OCI-LY1 (cell line): ENCODE results near the gene FBLN2.

Source experiments
- H2AFZ ChIP-seq: fragments of 200-600 bp; sonication (generic), shearing (Covaris generic); 2 replicates; pipeline ENCODE4 v1.6.0; 2014; ENCODE audit warnings: antibody characterized with exemption, mild to moderate bottlenecking, low read length
- H3F3A ChIP-seq: fragments of 200-600 bp; sonication (generic), shearing (Covaris generic); 2 replicates; pipeline ENCODE4 v1.6.0; 2014; ENCODE audit warnings: mild to moderate bottlenecking, antibody characterized with exemption, low read length, moderate library complexity; ENCODE audit not compliant: insufficient read depth
- H3K27ac ChIP-seq: fragments of 200-600 bp; sonication (generic); 2 replicates; pipeline ENCODE4 v1.5.1; 2014; ENCODE audit warnings: low read length, mixed run types, mild to moderate bottlenecking, low read depth; ENCODE audit not compliant: poor library complexity, severe bottlenecking
- H3K27me3 ChIP-seq: fragments of 200-600 bp; sonication (generic); 2 replicates; pipeline ENCODE4 v1.6.0; 2014; ENCODE audit warnings: antibody characterized with exemption, mild to moderate bottlenecking, low read length, moderate library complexity; ENCODE audit not compliant: insufficient read depth
- H3K36me3 ChIP-seq: fragments of 200-600 bp; sonication (generic); 2 replicates; pipeline ENCODE4 v1.6.1; 2014; ENCODE audit warnings: mild to moderate bottlenecking, antibody characterized with exemption, low read length, moderate library complexity, mixed read lengths; ENCODE audit not compliant: insufficient read depth
- H3K4me1 ChIP-seq: fragments of 200-600 bp; sonication (generic); 2 replicates; pipeline ENCODE4 v1.5.1; 2014; ENCODE audit warnings: mild to moderate bottlenecking, low read length, moderate library complexity; ENCODE audit not compliant: insufficient read depth, severe bottlenecking
- H3K4me2 ChIP-seq: fragments of 200-600 bp; sonication (generic), shearing (Covaris generic); 2 replicates; pipeline ENCODE4 v1.6.1; 2014; ENCODE audit warnings: low read length
- H3K4me3 ChIP-seq: fragments of 200-600 bp; sonication (generic); 2 replicates; pipeline ENCODE4 v1.5.1; 2014; ENCODE audit warnings: low read length, low read depth, mild to moderate bottlenecking, mixed read lengths; ENCODE audit not compliant: poor library complexity, severe bottlenecking
- H3K79me2 ChIP-seq: fragments of 200-600 bp; shearing (Covaris generic); 2 replicates; pipeline ENCODE4 v1.6.1; 2016; ENCODE audit warnings: mixed run types, low read length, mixed read lengths; ENCODE audit not compliant: insufficient read depth
- H3K9ac ChIP-seq: fragments of 200-600 bp; sonication (generic), shearing (Covaris generic); 2 replicates; pipeline ENCODE4 v1.6.1; 2014; ENCODE audit warnings: mild to moderate bottlenecking, low read length, mixed read lengths
- H3K9me2 ChIP-seq: fragments of 200-600 bp; sonication (generic), shearing (Covaris generic); 2 replicates; pipeline ENCODE4 v1.6.1; 2014; ENCODE audit warnings: low read depth, mild to moderate bottlenecking, low read length, mixed read lengths
- H3K9me3 ChIP-seq: fragments of 200-600 bp; shearing (Covaris generic); 2 replicates; pipeline ENCODE4 v1.6.1; 2014; ENCODE audit warnings: low read length, mixed read lengths
- H4K20me1 ChIP-seq: fragments of 200-600 bp; sonication (generic), shearing (Covaris generic); 2 replicates; pipeline ENCODE4 v1.6.0; 2016; ENCODE audit warnings: mild to moderate bottlenecking, low read length; ENCODE audit not compliant: insufficient read depth
- CTCF ChIP-seq: fragments of 200-600 bp; sonication (generic), shearing (Covaris generic); IDR thresholded peaks from 2 replicates; pipeline ENCODE4 v1.5.1; 2017; ENCODE audit warnings: mild to moderate bottlenecking, antibody characterized with exemption, low read length, moderate library complexity, mixed read lengths
- EZH2 ChIP-seq: fragments of 200-600 bp; sonication (generic), shearing (Covaris generic); IDR thresholded peaks from 2 replicates; pipeline ENCODE4 v1.8.0; 2017; ENCODE audit warnings: borderline replicate concordance, mixed run types, mild to moderate bottlenecking, antibody characterized with exemption, low read length, moderate library complexity, mixed read lengths

The FBLN2 gene

GRCh38 chr3:13588993-13589392 lies 40.1 kb downstream of the FBLN2 start:
- H3K4me3 ChIP-seq: no peak overlapping the region
- no peaks in the 10 kb centered on the region for H3K36me3 ChIP-seq
- H2AFZ ChIP-seq: no peak overlapping the region
- no peaks in the 10 kb centered on the region for H3K27me3 ChIP-seq
- no peaks in the 10 kb centered on the region for H3F3A ChIP-seq
- TF ChIP-seq CTCF: no peak
- no peaks in the 10 kb centered on the region for H3K9me2 ChIP-seq
- no peaks in the 10 kb centered on the region for H3K4me1 ChIP-seq
- no peak overlapping the region for H3K27ac ChIP-seq
- no peaks in the 10 kb centered on the region for H3K79me2 ChIP-seq
- no peak overlapping the region for H3K4me2 ChIP-seq
- H3K9ac ChIP-seq: no peak overlapping the region
- no peaks in the 10 kb centered on the region for H4K20me1 ChIP-seq
- H3K9me3 ChIP-seq: no peaks in the 10 kb centered on the region

- Histone ChIP-seq H4K20me1 (no peaks in the 10 kb centered on the region), H3K9me3 (no peaks in the 10 kb centered on the region), H3K4me1 (no peaks in the 10 kb centered on the region), H3K9ac (no peak overlapping the region), H3K4me2 (no peak overlapping the region), H3K27ac (no peak overlapping the region), H3F3A (no peaks in the 10 kb centered on the region), H2AFZ (no peak overlapping the region), H3K9me2 (no peaks in the 10 kb centered on the region), H3K27me3 (no peaks in the 10 kb centered on the region), H3K4me3 (no peak overlapping the region), H3K79me2 (no peaks in the 10 kb centered on the region), H3K36me3 (no peaks in the 10 kb centered on the region)
- TF ChIP-seq CTCF (no peak), EZH2 (no peak)
Observed at GRCh38 chr3:13590841-13591520, 42.1 kb downstream of the FBLN2 start.

GRCh38 chr3:13593615-13594014 lies 44.7 kb downstream of the FBLN2 start:
- no peak overlapping the region for H3K27ac ChIP-seq
- no peak overlapping the region for H3K4me3 ChIP-seq
- no peak overlapping the region for H2AFZ ChIP-seq
- no peaks in the 10 kb centered on the region for H3K9me2 ChIP-seq
- 0 out of 2 replicates have a peak, but pooled peaks cover 3% of the 10 kb centered on the region for H3K27me3 ChIP-seq
- no peak overlapping the region for H3K4me2 ChIP-seq
- H3K79me2 ChIP-seq: no peaks in the 10 kb centered on the region
- no peaks in the 10 kb centered on the region for H3F3A ChIP-seq
- no peak for TF ChIP-seq EZH2
- TF ChIP-seq CTCF: no peak
- H3K36me3 ChIP-seq: no peaks in the 10 kb centered on the region
- H3K9ac ChIP-seq: no peak overlapping the region
- no peaks in the 10 kb centered on the region for H3K9me3 ChIP-seq
- H3K4me1 ChIP-seq: no peaks in the 10 kb centered on the region
- H4K20me1 ChIP-seq: no peaks in the 10 kb centered on the region
